GM20000 (cell line): ENCODE results near the gene DHRSX.
"Not testable (repeated sequence)": the region's sequence is repeated elsewhere in the genome, so short reads cannot be mapped to it uniquely, and the experiment has no call there.

ENCODE experiments used
- DNase-seq: peaks from one replicate; pipeline ENCODE4 v3.0.0; 2012; ENCODE audit warnings: low spot score
- TF ChIP-seq, protein P1 (sequence below): IDR thresholded peaks from 2 replicates; pipeline ENCODE4 v1.5.1; 2012; ENCODE audit warnings: mild to moderate bottlenecking, control low read depth; ENCODE audit errors: extremely low read depth, missing control alignments

The DHRSX gene

DNA sequence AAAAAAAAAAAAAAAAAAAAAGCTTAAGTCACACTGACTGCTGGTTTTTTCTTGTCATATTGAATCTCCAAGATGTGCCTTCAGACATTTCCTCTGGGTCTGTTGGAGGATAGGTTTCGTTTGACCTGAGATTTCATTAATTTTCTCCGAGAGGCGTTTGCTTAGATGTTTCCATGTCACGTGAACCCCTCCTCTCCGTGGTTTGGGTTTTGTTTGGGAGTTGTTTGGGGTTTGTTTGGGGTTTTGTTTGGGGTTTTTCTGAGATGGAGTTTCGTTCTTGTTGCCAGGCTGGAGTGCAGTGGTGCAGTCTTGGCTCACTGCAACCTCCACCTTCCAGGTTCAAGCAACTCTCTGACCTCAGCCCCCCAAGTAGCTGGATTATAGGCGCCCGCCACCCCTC is 40.8 kb upstream of the DHRSX start:
- TF ChIP-seq, protein P1, sequence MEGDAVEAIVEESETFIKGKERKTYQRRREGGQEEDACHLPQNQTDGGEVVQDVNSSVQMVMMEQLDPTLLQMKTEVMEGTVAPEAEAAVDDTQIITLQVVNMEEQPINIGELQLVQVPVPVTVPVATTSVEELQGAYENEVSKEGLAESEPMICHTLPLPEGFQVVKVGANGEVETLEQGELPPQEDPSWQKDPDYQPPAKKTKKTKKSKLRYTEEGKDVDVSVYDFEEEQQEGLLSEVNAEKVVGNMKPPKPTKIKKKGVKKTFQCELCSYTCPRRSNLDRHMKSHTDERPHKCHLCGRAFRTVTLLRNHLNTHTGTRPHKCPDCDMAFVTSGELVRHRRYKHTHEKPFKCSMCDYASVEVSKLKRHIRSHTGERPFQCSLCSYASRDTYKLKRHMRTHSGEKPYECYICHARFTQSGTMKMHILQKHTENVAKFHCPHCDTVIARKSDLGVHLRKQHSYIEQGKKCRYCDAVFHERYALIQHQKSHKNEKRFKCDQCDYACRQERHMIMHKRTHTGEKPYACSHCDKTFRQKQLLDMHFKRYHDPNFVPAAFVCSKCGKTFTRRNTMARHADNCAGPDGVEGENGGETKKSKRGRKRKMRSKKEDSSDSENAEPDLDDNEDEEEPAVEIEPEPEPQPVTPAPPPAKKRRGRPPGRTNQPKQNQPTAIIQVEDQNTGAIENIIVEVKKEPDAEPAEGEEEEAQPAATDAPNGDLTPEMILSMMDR = no peak
- no peak for DNase-seq

DNA sequence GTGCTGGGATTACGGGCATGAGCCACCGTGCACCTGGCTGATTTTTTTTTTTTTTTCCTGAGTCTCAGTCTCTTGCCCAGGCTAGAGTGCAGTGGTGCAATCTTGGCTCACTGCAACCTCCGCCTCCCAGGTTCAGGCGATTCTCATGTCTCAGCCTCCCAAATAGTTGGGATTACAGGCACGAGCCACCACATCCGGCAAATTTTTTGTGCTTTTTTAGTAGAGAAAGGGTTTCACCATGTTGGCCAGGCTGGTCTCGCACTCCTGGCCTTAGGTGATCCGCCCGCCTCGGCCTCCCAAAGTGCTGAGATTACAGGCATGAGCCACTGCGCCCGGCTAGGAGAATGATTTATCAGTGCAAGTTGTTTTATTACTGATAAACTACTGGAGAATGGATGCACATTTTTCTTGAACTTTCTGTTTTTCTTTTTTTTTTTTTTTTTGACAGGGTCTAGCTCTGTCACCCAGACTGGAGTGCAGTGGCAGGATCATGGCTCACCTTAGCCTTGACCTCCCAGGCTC is 39.7 kb upstream of the DHRSX start:
- TF ChIP-seq, protein P1 = no peak
- DNase-seq = no peak

DNA sequence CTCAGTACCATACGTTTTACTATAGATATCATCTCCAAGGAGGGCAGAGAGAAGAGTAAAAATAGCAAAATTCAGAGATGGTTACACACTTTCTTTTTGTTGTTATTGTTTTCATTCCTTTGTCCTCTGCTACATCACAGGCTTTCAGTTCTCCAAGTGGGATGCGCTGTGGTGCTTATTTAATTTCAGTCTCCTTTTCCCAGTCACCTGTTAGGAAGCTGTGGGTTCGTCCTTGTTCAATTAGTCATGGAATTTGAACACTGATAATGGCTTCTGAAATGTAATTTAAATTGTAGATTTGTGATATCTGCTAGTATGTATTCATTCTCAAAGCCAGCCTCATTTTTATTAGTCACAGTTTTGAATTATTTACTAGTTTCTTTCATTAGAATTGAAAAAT is 38.8 kb upstream of the DHRSX start:
- TF ChIP-seq, protein P1 = no peak
- DNase-seq = no peak

DNA sequence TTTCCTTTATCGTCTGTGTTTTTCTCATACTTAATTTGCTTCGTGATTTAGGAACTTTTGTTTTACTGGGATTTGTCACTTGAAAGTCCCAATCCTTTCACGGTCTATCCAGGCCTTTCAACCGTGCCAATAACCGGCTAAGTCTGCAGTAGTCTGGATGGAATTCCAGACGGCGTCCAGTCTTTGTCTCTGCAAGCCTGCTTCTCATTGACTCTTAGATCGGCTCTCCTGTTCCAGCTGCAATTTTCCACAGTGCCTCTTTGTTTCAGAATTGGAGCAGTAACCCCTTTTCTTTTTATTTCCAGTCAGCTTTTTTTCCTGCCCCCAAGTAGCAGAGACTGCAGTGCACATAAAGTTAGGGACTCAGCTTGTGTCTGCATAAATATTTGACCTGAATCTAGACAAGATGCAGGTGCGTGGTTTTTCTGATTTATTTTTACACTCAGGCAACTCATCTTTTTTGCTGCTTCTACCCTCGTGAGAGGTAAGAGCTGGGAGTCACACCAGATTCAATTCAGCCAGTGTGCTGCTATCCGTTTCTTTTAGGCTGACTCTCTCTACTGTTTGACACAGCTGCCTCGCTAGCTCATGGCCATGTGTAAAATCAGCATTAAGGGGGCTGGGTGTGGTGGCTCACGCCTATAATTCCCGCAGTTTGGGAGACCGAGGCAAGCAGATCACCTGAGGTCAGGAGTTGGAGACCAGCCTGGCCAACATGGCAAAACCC is 37.4 kb upstream of the DHRSX start:
- DNase-seq = no peak
- TF ChIP-seq, protein P1 = no peak

DNA sequence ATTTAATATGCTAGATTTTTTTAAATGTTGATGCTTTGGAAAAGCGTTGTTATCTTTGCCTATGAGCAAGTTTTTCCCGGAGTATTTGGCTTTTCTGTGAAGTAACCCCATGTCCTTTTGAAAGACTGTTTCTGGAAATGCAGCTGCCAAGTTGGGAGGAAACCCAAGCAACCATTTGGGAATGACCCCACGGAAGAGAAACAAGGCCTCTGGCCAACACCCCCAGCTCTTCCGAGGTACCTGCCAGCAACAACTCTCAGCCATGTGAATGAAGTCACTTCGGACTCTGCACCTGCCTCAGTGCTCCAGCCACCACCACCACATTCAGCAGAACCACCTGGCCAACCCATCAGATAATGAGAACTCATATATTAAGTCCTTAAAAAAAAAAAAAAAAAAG is 36.2 kb upstream of the DHRSX start:
- TF ChIP-seq, protein P1 = no peak
- DNase-seq = no peak

DNA sequence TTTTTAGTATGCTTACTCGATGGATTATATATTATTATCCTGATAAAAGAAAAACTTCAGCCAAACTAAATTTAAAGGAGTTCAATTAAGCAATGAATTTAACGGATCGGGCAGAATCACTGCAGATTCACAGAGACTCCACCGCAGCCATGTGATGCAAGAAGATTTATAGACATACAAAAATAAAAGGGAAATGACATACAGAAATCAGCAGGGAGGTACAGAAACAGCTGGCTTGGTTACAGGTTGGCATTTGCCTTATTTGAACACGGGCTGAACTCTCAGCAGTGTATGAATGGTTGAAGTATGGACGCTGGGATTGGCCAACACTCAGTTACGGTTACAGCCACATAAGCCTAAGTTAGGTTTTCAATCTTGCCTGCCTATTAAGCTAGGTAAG is 35.4 kb upstream of the DHRSX start:
- no peak for DNase-seq
- TF ChIP-seq, protein P1 = no peak

DNA sequence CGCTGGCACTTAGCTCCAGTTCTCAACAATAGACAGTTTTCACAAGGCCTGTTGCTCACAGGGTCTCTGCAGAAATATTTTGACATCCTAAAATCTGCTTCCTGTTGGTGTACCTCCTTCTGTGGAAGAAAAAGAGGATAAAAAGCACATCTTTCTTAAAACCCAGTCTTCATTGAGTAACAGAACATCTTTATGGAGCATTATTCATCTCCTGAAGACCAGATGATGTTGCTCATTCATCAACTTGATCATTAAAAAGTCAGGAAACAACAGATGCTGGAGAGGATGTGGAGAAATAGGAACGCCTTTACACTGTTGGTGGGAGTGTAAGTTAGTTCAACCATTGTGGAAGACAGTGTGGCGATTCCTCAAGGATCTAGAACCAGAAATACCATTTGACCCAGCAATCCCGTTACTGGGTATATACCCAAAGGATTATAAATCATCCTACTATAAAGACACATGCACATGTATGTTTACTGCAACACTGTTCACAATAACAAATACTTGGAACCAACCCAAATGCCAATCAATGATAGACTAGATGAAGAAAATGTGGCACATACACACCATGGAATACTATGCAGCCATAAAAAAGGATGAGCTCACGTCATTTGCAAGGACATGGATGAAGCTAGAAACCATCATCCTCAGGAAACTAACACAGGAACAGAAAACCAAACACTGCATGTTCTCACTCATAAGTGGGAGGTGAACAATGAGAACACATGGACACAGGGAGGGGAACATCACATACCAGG is 33.7 kb upstream of the DHRSX start:
- DNase-seq = not testable (repeated sequence)
